GM21786 (cell line): ENCODE measurements around the gene EIF4A2.
A peak's percentile ranks its signal among the peaks of the same experiment; 100 is the strongest.
"Not testable (repeated sequence)": the region's sequence is repeated elsewhere in the genome, so short reads cannot be mapped to it uniquely, and the experiment has no call there.

Experiments
- ATAC-seq: cut with Tn5 transposase; IDR thresholded peaks from one replicate; pipeline ENCODE4 v1.9.1; 2021; ENCODE audit not compliant: unreplicated experiment

Gene EIF4A2

DNA sequence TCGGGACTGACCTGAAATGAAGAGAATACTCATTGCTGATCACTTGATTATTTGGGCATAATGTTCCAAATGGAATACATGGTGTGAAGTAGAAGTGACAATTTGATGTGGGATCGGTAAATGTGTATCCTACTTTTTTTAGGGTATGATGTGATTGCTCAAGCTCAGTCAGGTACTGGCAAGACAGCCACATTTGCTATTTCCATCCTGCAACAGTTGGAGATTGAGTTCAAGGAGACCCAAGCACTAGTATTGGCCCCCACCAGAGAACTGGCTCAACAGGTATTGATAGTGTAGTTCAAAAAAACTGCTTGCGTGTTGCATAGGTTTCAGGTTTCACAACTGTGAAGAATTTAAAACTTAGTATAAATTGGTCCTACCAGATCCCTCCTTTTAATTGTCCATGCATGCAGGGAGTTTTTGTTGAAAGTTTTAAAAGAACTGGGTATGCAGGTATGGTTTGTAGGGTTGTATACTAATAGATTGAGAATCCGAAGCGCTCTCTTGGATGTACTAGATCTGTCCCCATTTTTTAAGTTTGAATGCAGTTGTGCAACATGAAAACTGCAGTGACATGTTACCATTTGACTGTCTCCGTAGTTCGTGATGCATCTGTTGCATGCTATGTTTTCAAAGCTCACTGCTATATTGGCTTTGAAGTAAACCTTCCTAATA lies 1.6 kb downstream of the EIF4A2 start:
- ATAC-seq, result no peak

DNA sequence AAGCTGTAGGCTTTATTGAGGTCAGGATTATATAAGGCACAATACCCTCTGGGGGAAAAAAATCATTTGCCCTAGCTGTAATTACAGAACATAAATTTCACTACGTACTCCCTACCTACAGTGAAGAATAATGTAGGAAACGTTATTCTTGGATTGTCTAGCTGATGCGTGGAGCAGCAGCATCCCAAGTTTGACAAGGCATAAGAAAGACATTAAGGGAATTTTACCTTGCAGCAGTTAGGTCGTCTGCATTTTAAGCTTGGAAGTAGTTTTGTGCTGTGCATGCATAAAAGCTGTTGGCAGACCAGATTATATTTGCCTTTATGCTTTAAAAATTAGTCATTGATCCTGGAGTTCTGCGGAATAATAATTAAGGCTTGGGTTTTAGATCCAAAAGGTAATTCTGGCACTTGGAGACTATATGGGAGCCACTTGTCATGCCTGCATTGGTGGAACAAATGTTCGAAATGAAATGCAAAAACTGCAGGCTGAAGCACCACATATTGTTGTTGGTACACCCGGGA lies 2.2 kb downstream of the EIF4A2 start:
- ATAC-seq, result no peak

DNA sequence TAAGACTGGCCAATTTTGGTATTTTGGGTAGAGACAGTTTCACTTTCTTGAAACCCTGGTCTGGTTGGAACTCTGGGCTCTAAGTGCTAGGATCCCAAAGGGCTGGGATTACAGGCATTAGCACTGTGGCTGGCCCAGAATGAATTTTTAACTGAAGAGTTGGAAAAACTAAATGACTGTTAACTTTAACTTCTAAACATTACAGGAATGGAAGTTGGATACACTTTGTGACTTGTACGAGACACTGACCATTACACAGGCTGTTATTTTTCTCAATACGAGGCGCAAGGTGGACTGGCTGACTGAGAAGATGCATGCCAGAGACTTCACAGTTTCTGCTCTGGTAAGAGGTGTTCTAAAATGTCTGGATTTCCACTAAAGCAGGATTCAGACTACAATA lies 3.5 kb downstream of the EIF4A2 start:
- no peak for ATAC-seq

DNA sequence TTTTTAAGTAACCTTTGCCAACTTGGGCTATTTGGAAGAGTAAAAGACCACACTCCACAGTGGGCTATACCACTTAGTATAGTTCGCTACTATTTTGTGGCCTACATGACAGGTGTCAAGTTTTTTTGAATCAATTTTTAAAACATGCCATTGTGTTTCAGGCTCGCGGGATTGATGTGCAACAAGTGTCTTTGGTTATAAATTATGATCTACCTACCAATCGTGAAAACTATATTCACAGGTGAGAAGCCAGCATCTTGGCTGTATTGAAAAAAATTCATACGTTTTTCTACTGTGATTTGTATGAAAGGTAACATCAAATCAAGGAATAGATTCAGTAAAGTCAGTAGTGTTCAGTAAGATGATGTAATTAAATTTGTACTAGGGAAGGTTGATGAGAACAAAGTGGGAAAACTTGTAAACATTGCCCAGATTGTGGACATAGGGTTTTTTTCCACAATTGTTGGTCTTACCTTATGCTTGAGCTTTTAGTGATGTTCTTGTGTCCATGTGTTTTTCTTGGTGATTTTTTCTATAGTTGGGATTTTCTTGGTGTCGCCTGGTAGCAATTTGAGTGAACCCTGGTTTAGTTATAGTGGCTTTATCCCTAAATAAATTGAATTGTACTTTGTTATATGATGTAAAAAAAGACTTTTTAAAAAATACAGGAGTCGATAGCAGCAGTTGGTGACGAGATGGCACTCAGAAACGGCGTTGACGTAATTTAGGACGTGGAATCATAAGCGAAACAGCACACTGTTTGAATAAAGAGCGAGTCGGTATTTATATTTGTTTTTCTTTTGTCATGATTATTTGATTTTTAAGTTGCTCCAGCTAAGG lies 4.5 kb downstream of the EIF4A2 start:
- ATAC-seq, result no peak

DNA sequence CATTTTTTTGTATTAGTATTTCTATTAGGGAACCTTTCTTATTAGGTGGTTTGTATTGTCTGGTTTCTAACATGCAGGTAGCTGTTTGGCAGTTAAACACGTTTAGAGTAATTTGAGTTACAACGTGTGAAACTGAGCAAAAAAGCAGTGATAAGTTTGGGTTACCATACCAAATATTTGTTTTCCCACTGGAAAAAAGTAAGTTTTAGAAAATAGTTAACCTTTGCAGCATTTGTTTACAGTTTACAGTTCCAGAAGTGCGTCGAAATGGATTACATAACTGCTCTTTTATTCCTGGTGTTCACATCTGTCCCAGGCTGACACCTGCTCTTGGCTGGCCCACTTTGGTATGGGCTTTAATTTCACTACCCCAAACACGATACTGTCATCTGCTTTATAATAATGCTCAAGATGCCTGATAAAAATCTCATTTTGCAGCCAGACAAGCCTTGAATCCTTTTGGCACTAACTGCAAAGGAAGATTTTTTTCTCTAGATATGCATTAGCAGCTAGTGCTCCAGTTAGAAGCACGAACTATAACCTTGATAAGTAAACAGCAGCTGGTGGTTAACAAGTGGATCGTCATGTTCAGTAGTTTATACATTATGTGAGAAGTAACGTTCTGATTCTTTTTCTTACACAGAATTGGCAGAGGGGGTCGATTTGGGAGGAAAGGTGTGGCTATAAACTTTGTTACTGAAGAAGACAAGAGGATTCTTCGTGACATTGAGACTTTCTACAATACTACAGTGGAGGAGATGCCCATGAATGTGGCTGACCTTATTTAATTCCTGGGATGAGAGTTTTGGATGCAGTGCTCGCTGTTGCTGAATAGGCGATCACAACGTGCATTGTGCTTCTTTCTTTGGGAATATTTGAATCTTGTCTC lies 5.3 kb downstream of the EIF4A2 start:
- ATAC-seq, result no peak

DNA sequence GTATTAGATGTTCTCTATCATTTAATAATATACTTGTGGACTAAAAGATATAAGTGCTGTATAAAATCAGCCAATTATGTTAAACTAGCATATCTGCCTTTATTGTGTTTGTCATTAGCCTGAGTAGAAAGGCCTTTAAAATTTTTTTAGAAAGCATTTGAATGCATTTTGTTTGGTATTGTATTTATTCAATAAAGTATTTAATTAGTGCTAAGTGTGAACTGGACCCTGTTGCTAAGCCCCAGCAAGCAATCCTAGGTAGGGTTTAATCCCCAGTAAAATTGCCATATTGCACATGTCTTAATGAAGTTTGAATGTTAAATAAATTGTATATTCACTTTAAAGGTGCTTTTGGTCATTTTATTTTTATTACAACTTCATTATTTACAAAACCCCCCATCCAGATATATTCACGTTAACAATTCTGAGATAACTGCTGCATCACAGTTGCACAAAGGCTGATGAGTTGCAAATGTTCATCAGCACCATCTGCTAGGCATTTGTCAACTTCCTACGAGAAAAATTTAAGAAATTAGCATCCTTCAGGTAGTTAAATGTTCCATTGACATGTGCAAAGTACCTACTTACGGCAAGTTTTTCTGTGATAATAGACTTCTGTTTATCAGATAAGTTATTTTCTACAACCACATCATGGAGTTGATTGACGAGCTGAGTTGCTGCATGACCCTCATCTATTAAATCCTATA lies 6.3 kb downstream of the EIF4A2 start:
- no peak for ATAC-seq

DNA sequence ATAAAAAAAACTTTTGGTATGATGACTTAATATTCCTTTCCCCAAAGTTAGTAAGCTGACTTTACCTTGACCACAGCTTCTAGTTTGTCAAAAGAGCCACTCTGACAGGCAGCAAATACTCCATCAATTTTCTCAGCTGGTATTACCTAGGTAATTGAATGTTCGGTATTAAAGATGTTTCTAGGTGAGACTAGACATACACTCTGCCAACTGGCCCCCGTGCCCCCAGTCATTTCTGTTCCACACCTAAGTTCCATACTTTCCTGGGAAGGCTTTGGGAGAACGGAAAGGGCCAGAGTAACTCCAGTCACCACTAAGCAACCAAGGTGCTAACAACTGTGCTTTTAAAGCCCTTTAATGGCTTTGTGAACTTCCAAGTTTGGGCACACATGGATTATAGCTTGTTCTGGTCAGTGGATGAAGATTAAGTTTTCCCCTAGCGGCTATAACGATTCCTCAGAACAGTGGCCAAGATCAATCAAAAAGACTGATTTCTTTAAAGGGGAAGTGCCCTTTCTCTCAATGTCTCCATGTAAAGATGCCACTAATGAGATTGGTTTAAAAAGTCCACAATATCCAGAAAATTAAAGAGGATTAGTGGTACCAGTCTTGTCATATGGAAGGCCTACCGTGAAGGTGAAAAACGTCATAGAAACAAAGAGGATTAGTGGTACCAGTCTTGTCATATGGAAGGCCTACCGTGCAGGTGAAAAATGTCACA lies 7.0 kb downstream of the EIF4A2 start:
- ATAC-seq, result no peak

DNA sequence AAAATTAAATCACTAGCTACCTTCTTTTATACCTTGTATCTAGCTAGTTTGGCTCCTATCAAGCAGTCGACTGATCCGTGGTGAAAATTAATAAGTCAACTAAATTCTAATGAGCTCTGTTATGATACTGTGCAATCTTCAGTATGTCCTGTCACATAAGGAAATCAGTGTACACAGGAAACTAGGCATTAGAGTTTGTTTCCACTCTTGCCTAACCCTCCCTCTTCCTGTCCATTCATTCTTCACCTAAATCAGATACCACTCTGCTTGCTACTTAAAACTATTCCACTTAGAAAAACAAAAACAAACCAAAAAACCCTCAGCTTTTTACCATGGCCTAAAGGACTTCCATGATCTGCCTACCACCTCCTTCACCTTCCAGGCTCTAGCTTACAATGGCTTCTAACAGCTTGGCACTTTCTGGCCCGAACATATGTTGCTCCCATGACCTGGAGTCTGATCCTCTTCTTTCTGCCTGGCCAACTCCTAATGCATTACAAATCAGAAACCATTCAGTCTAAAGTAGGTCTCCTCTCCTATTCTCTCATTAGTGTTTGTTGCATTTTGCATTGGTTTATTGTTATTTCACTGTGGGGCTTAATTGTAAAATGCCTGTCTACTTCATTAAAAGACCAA lies 15.0 kb downstream of the EIF4A2 start:
- ATAC-seq, result no peak

DNA sequence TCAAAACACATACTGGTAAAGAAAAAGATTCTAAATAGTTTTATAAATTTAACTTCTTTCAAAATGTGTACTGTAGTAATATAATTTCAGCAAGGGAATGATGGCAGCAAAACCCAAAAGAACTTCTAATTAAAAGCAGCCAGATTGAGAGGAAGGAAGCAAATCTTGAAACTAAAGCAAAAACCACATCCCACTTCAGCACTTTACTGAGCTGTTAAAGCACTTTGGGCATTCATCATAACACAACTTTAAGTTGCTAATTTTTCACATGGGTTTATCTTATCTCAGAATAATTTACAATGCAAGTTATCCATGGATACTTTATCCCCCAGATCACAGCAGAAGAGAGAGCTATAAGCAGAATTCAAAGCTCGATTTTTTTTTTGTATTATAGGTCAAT lies 16.9 kb downstream of the EIF4A2 start:
- no peak for ATAC-seq

DNA sequence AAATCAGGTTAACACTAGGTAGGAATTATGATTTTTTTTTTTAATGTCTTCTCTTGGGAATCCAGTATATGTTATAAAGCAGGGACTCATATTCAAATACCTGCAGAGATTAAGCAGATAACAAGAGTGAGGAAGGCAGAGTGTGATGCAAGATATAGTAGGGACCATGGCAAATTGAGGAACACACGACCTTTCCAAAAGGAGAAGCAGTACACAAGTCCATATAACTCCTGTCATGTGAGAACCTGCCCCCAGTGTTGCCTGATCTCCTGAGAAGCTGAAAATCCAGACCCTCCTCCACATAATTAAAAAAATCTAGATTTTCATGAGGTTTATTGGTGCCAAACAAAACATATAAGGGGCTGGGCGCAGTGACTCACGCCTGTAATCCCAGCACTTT lies 19.3 kb downstream of the EIF4A2 start:
- ATAC-seq, result no peak

DNA sequence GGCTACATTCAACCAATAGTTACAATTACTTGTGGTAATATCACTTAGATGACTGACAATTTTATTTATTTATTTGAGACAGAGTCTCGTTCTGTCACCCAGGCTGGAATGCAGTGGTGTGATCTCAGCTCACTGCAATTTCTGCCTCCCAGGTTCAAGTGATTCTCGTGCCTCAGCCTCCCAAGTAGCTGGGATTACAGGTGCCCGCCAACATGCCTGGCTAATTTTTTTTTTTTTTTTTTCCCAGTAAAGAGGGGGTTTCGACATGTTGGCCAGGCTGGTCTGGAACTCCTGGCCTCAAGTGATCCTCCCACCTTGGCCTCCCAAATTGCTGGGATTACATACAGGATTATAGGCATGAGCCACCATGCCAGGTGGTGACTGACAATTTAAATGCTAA lies 20.1 kb downstream of the EIF4A2 start:
- ATAC-seq, result not testable (repeated sequence)

DNA sequence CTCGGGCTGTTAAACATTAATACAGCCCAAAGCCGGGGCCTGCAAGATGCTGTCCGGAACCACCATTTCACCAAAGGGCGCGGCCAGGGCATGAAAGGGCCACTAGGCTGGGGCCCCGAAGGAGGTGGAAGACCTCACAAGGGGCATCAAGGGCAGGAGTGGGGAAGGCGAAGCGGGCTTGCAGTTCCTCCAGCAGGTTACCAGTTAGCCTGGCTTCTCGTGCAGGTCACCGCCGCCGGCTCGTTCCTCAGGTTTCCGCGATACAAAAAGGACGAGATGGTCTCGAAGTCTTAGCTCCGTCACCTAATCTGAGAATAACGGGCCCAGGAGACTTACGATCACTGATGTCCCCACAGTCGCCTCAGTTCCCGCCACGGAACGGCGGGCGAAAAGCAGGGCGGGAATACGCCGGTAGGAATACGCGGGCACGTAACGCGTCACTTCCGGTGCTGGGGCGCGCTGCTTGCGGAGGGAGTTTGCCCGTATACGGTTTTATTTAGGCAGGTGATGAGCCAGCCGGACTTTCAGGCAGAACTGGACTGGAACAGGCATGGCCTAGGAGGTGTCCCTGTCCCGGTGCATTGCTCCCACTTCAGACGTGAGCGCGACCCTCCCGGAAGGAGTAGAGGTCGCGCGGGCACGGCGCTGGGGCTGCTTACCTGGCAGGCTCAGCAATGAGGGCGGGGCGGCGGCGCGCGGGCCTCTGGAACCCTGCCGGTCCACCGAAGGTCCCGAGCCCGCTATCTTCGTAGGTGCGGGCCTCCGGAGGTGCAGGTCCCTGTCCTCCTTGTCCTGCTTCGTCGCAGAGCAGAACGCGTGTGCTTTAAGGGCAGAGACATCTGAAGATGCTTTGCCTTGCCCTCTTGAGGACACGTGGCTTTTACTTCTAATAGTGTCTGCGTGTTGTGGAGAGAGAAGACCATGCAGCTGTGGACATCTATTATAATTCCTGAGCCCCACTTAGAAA lies 23.0 kb downstream of the EIF4A2 start, which contains the start of gene RFC4:
Gene RFC4, minus strand, starts transcription at position 394 of the 967 bp plus-strand sequence. CDS start 1,769 bp downstream, outside the sequence.
- ATAC-seq, result peak; percentile 94

DNA sequence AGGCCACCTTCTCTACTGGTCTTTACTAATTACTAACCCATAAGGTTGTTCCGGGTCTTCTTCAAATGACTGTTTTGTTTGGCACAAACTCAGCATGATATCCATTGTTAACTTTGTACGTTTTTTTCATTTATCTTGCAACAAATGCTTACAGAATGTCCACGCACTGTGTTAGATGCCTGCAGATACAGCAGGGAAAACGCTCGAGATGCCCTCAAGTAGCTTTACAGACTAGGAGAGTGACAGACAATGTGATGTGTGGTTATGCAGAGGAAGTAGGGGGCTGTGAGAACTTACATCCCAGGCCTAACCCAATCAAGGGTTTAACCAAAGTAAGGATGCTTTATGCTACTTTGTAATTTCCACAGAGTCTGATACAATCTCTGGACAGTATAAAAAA lies 23.9 kb downstream of the EIF4A2 start:
- ATAC-seq, result no peak

DNA sequence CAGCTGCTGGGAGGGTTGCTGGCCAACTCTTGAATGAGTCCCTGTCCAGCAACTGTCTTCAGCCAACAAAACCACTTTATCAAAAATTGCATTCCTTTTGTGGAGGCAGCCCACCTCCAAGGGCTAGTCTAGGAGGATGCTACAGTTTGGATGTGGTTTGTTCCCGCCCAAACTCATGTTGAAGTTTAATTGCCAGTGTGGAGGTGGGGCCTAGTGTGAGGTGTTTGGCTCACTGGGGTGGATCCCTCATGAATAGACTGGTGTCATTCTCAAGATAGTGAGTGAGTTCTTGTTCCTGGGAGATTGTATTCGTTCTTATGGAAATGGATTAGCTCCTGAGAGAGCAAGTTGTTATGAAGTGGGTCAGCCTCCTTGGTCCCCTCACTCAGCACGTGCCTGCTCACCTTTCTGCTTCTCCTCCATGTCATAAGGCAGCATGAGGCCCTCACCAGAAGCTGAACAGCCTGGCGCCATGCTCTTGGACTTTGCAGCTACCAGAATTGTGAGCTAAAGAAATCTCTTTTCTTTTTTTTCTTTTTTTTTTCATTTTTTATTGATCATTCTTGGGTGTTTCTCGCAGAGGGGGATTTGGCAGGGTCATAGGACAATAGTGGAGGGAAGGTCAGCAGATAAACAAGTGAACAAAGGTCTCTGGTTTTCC lies 27.1 kb downstream of the EIF4A2 start:
- ATAC-seq, result no peak

DNA sequence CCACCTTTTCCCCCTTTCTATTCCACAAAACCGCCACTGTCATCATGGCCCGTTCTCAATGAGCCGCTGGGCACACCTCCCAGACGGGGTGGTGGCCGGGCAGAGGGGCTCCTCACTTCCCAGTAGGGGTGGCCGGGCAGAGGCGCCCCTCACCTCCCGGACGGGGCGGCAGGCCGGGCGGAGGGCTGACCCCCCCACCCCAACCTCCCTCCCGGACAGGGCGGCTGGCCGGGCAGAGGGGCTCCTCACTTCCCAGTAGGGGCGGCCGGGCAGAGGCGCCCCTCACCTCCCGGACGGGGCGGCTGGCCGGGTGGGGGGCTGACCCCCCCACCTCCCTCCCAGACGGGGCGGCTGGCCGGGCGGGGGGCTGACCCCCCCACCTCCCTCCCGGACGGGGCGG lies 27.9 kb downstream of the EIF4A2 start:
- not testable (repeated sequence) for ATAC-seq

DNA sequence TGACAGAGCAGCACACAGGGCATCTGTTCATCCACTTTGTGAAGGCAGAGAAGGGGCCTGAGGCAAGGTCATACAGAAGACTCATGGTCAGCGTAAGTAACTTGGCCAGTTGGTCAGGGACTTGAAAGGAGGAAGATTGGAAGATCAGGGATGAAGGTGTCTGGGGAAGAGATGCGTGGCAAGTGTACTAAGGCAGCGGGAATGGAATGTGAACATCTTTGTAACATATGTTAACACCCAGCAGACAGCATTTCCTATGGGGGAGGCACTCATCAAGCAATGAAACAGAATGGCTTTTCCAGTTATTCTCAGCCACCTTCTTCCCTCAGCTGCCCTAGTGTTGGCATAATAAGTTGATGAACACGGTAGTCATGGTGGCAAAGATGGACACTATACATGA lies 30.7 kb downstream of the EIF4A2 start:
- no peak for ATAC-seq

DNA sequence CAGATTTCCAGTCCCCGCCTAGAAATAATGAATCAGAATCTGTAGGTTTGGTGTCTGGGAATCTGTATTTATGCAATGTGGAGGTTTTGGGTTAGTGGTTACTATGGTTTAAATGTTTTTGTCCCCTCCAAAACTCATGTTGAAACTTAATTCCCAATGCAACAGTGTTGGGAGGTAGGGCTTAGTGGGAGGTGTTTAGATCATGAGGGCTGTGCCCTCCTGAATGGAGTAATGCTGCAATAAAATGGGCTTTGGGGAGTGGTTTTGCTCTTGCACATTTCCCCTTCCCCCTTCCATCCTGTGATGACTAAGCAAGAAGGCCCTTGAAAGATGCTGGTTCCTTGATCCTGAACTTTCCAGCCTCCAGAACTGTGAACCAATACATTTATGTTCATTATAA lies 32.1 kb downstream of the EIF4A2 start:
- ATAC-seq, result no peak

DNA sequence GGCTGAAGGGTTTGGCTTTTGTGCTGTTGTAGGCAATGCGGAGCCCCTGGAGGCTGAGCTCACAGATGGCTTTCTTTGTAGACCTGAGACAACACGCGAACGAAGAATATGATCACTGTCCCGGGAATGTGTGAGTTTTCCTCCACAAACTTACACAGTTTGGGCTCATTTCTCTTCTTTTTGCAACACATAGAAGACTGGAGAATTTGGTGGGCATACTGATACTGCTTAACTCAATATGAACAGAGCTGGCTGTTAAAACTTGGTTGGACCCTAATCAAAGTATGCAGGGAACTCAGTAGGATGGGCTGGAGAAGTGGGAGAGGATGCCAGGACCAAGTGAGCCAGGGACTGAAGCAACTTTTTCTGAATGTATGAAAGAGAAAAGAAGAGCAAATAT lies 35.1 kb downstream of the EIF4A2 start:
- no peak for ATAC-seq
